IMR-90 (cell line): ENCODE data around the gene ATG101. TPM values are rescaled to one million over a fixed set of nuclear protein-coding genes. Genes with fewer than 3 reads are reported as not detected.

Experiments
- ATAC-seq: fragments of 200-7000 bp; cut with Tn5 transposase; 2 replicates; pipeline ENCODE4 v1.9.1; 2020; ENCODE audit warnings: low read depth, mild to moderate bottlenecking, moderate library complexity
- BruUV-seq: library from RNA; stranded (reverse); fragments of 400-500 nt; replicated peaks from 2 replicates; lab custom pipeline; 2021; lab: Mats Ljungman, UMichigan
- CTCF ChIA-PET: fragments of 300-600 bp; formaldehyde crosslinking; extraction: SDS; loops from one replicate; lab custom pipeline; 2021; ENCODE audit warnings: antibody characterized with exemption; lab: Yijun Ruan, JAX
- POLR2A ChIA-PET: fragments of 300-600 bp; sonication (Branson Sonifier 250); formaldehyde crosslinking; loops from one replicate; lab custom pipeline; 2022; ENCODE audit warnings: antibody characterized with exemption; ENCODE audit not compliant: unreplicated experiment; lab: Charles Lee
- DNase-seq: peaks from one replicate; pipeline ENCODE4 v3.0.0; 2013
- H2AFZ ChIP-seq: replicated peaks from 2 replicates; pipeline ENCODE3; 2013; ENCODE audit warnings: low read length, mild to moderate bottlenecking; ENCODE audit not compliant: poor library complexity
- H2AK5ac ChIP-seq: 2 replicates; pipeline ENCODE4 v1.6.1; 2013; ENCODE audit warnings: low read depth, low read length, inconsistent platforms
- H2AK9ac ChIP-seq: replicated peaks from 2 replicates; pipeline ENCODE3; 2013; ENCODE audit warnings: mild to moderate bottlenecking, low read depth, low read length, moderate library complexity; ENCODE audit not compliant: poor library complexity
- H2BK120ac ChIP-seq: 2 replicates; pipeline ENCODE4 v1.6.1; 2013; ENCODE audit warnings: low read depth, low read length, inconsistent platforms
- H2BK15ac ChIP-seq: 3 replicates; pipeline ENCODE4 v1.6.1; 2013; ENCODE audit warnings: low read depth, low read length, inconsistent platforms
- H2BK20ac ChIP-seq: 2 replicates; pipeline ENCODE4 v1.6.1; 2013; ENCODE audit warnings: low read depth, mild to moderate bottlenecking, inconsistent platforms, low read length, moderate library complexity
- H2BK5ac ChIP-seq: 2 replicates; pipeline ENCODE4 v1.6.1; 2013; ENCODE audit warnings: mild to moderate bottlenecking, low read depth, low read length, inconsistent platforms; ENCODE audit not compliant: poor library complexity, severe bottlenecking
- H3K14ac ChIP-seq: replicated peaks from 2 replicates; pipeline ENCODE4 v1.6.1; 2013; ENCODE audit warnings: low read depth, low read length, inconsistent platforms
- H3K18ac ChIP-seq: 2 replicates; pipeline ENCODE4 v1.6.1; 2013; ENCODE audit warnings: low read depth, low read length, control low read depth
- H3K23ac ChIP-seq: 2 replicates; pipeline ENCODE4 v1.6.1; 2013; ENCODE audit warnings: low read depth, low read length, inconsistent platforms
- H3K27ac ChIP-seq: 2 replicates; pipeline ENCODE4 v1.5.1; 2013; ENCODE audit warnings: mild to moderate bottlenecking, control low read depth, low read length; ENCODE audit not compliant: insufficient read depth
- H3K27me3 ChIP-seq: 2 replicates; pipeline ENCODE4 v1.6.1; 2013; ENCODE audit warnings: low read length; ENCODE audit not compliant: control insufficient read depth, insufficient read depth
- H3K36me3 ChIP-seq: 2 replicates; pipeline ENCODE4 v1.6.1; 2013; ENCODE audit warnings: low read length, mixed read lengths; ENCODE audit not compliant: control insufficient read depth, insufficient read depth
- H3K4ac ChIP-seq: 2 replicates; pipeline ENCODE4 v1.6.1; 2013; ENCODE audit warnings: low read depth, low read length, inconsistent platforms
- H3K4me1 ChIP-seq: 2 replicates; pipeline ENCODE4 v1.6.1; 2013; ENCODE audit warnings: low read length, mixed read lengths; ENCODE audit not compliant: control insufficient read depth, insufficient read depth
- H3K4me2 ChIP-seq: 2 replicates; pipeline ENCODE4 v1.6.1; 2013; ENCODE audit warnings: low read depth, mild to moderate bottlenecking, control low read depth, low read length, moderate library complexity
- H3K4me3 ChIP-seq: 2 replicates; pipeline ENCODE4 v1.5.1; 2013; ENCODE audit warnings: low read depth, mild to moderate bottlenecking, control low read depth, low read length, moderate library complexity; ENCODE audit not compliant: insufficient read depth
- H3K56ac ChIP-seq: 2 replicates; pipeline ENCODE4 v1.6.1; 2013; ENCODE audit warnings: low read length, inconsistent platforms; ENCODE audit not compliant: insufficient read depth; ENCODE audit errors: extremely low read depth
- H3K79me1 ChIP-seq, 2 experiments: 2 replicates each; pipeline ENCODE4 v1.6.1; 2013; ENCODE audit warnings: low read length in 2 of 2, inconsistent platforms in 1 of 2, low read depth in 1 of 2
- H3K9ac ChIP-seq: 2 replicates; pipeline ENCODE4 v1.6.1; 2013; ENCODE audit warnings: low read depth, low read length, control low read depth
- H3K9me1 ChIP-seq: 2 replicates; pipeline ENCODE4 v1.6.1; 2013; ENCODE audit warnings: low read length, inconsistent platforms; ENCODE audit not compliant: insufficient read depth
- H3K9me3 ChIP-seq: 2 replicates; pipeline ENCODE4 v1.6.1; 2013; ENCODE audit warnings: low read length; ENCODE audit not compliant: control insufficient read depth, insufficient read depth
- H4K20me1 ChIP-seq: 2 replicates; pipeline ENCODE4 v1.6.1; 2013; ENCODE audit warnings: low read length, inconsistent platforms; ENCODE audit not compliant: insufficient read depth
- H4K5ac ChIP-seq: 2 replicates; pipeline ENCODE4 v1.6.1; 2013; ENCODE audit warnings: mild to moderate bottlenecking, low read depth, low read length, control low read depth
- H4K8ac ChIP-seq, 2 experiments: 2 replicates each; pipeline ENCODE4 v1.6.1; 2013; ENCODE audit warnings: low read depth in 2 of 2, low read length in 2 of 2, control low read depth in 1 of 2, inconsistent platforms in 1 of 2
- H4K91ac ChIP-seq: 2 replicates; pipeline ENCODE4 v1.6.1; 2013; ENCODE audit warnings: low read depth, low read length, inconsistent platforms; ENCODE audit not compliant: insufficient read depth
- BHLHE40 ChIP-seq: fragments of 150-350 bp; IDR thresholded peaks from 2 replicates; pipeline ENCODE4 v1.6.1; 2016; ENCODE audit warnings: mild to moderate bottlenecking, low read depth, low read length
- CEBPB ChIP-seq: IDR thresholded peaks from 2 replicates; pipeline ENCODE4 v1.6.1; 2012; ENCODE audit warnings: low read depth, low read length, improper control_type of control experiment
- FOS ChIP-seq: fragments of 150-350 bp; IDR thresholded peaks from 2 replicates; pipeline ENCODE4 v1.6.1; 2016; ENCODE audit warnings: low read depth, low read length
- MAFK ChIP-seq: IDR thresholded peaks from 2 replicates; pipeline ENCODE4 v1.6.1; 2012; ENCODE audit warnings: low read depth, low read length, improper control_type of control experiment
- MXI1 ChIP-seq: IDR thresholded peaks from 2 replicates; pipeline ENCODE4 v1.6.1; 2012; ENCODE audit warnings: low read depth, mild to moderate bottlenecking, low read length, moderate library complexity, borderline replicate concordance
- NFE2L2 ChIP-seq: fragments of 150-350 bp; IDR thresholded peaks from 2 replicates; pipeline ENCODE4 v1.6.1; 2016; ENCODE audit warnings: low read depth, mild to moderate bottlenecking, low read length
- POLR2A ChIP-seq: IDR thresholded peaks from 2 replicates; pipeline ENCODE4 v1.6.1; 2012; ENCODE audit warnings: mild to moderate bottlenecking, low read depth, low read length
- RAD21 ChIP-seq: IDR thresholded peaks from 2 replicates; pipeline ENCODE4 v1.6.1; 2012; ENCODE audit warnings: low read length, improper control_type of control experiment
- RCOR1 ChIP-seq: IDR thresholded peaks from 2 replicates; pipeline ENCODE4 v1.6.1; 2012; ENCODE audit warnings: mild to moderate bottlenecking, low read length, improper control_type of control experiment; ENCODE audit not compliant: insufficient replicate concordance
- RFX5 ChIP-seq: IDR thresholded peaks from 2 replicates; pipeline ENCODE4 v1.8.0; 2012; ENCODE audit warnings: low read depth, mild to moderate bottlenecking, low read length, moderate library complexity
- SMC3 ChIP-seq: fragments of 150-350 bp; IDR thresholded peaks from 2 replicates; pipeline ENCODE4 v1.6.1; 2016; ENCODE audit warnings: low read depth, mild to moderate bottlenecking, antibody characterized with exemption, low read length, moderate library complexity
- WGBS, 2 experiments: methylation state at CpG; one replicate each; pipeline versions ENCODE4 v1.1.5 to v1.1.7; 2013; ENCODE audit warnings: missing lambda C conversion rate in 2 of 2; ENCODE audit not compliant: insufficient read length in 1 of 2; ENCODE audit errors: extremely low coverage in 2 of 2; 5-methylcytosine and 5-hydroxymethylcytosine counted together
- dilution Hi-C: fragments of 300-500 bp; cut with HindIII; formaldehyde crosslinking; loops from one replicate; pipeline ENCODE4 v1.14.3; 2018; ENCODE audit warnings: low sequenced_read_pairs; ENCODE audit not compliant: unreplicated experiment
- in situ Hi-C: fragments of 300-500 bp; cut with MboI; formaldehyde crosslinking; loops from 3 replicates; pipeline ENCODE4 v1.14.3; 2019; ENCODE audit warnings: low sequenced_read_pairs, inconsistent platforms, mixed read lengths
- intact Hi-C: fragments of 100-400 bp; cut with micrococcal nuclease; formaldehyde crosslinking; loops from 2 replicates; pipeline ENCODE4 v1.10.0; 2022
- polyA plus RNA-seq, 3 experiments: library from polyadenylated mRNA; depleted of rRNA; stranded (reverse); fragments of >200 nt; gene quantifications; 2 replicates each; pipeline ENCODE4 v1.2.3, GENCODE V29; 2012; ENCODE audit warnings: low replicate concordance in 1 of 3
- total RNA-seq: library from RNA; depleted of rRNA; stranded (reverse); fragments of >200 nt; gene quantifications from 2 replicates; pipeline ENCODE4 v1.2.3, GENCODE V29; 2012
- TF ChIP-seq, protein P1 (sequence below): fragments of 150-350 bp; IDR thresholded peaks from 2 replicates; pipeline ENCODE4 v1.6.1; 2017; ENCODE audit warnings: mild to moderate bottlenecking, antibody characterized with exemption, low read length, low read depth

The ATG101 gene
- total and polyA plus RNA-seq, 2 of the 4 experiments (the other 2 are of a cell fraction): 93.9 to 167 TPM

DNA sequence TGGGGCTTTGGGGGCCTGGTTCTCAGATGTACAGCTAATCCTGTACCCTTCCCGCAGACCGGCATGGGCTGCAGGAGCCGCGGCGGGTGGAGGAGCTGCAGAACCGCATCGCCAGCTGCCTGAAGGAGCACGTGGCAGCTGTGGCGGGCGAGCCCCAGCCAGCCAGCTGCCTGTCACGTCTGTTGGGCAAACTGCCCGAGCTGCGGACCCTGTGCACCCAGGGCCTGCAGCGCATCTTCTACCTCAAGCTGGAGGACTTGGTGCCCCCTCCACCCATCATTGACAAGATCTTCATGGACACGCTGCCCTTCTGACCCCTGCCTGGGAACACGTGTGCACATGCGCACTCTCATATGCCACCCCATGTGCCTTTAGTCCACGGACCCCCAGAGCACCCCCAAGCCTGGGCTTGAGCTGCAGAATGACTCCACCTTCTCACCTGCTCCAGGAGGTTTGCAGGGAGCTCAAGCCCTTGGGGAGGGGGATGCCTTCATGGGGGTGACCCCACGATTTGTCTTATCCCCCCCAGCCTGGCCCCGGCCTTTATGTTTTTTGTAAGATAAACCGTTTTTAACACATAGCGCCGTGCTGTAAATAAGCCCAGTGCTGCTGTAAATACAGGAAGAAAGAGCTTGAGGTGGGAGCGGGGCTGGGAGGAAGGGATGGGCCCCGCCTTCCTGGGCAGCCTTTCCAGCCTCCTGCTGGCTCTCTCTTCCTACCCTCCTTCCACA is 11.0 kb upstream of the ATG101 start (continued):
- no peak for TF ChIP-seq MAFK

DNA sequence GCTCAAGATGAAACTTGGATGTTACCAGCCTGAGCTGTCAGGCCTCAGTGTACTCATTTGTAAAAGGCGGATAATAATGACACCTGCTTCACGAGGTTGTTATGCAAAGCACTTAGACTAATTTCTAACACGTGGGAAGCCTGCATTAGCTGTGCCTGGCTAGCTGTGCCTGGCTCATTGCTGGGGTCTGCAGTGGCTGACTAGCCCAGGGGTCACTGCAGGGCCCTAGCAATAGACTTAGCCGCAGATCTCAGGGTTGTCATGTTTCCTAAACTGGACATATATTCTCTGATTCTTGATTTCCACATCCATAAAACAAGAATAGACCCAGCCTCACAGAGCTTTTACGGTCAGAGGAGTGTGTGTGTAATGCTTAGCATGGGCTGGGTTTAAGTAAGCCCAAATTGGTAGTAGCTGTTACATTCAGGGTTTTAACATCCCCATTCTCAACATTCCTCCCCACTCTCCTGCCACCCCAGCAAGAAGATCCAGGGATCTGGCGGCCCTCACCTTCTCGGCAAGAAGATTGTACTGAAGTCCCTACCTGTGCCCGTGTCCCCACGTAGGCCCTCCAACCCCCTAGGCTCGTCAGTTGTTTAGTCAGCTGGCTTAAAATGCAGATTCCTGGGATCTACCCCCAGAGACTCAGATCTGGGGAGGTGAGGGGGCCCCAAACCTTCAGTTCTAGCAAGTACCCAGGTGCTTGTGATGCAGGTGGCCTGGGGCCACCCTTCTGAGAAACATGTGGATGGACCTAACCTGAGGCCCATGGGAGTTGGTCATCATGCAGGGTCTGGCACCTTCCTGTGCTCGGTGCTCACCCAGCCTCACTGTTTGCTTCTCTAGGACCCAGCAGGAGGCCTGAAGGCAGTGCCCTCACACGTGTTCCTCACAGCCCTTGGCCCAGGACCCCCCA is 9.9 kb upstream of the ATG101 start:
- no peak overlapping the region for H4K91ac ChIP-seq
- dilution Hi-C loops: no loop called here

More for the DNA sequence above, 9.9 kb upstream of the ATG101 start:
- Histone ChIP-seq H2BK15ac (no peak overlapping the region), H4K8ac (no peak overlapping the region), H2BK5ac (no peak overlapping the region), H2AFZ (peak overlapping the region; percentile 33), H3K27ac (no peak overlapping the region), H3K4me2 (no peak overlapping the region), H3K36me3 (peaks cover 40% of the 10 kb centered on the region), H3K9ac (no peak overlapping the region), H2AK5ac (peak overlapping the region; percentile 14; the same call in 1 of the 2 replicates), H3K9me1 (peaks cover 7% of the 10 kb centered on the region), H3K4ac (no peak overlapping the region), H3K27me3 (no peaks in the 10 kb centered on the region), H3K18ac (no peak overlapping the region), H4K20me1 (peaks cover 10% of the 10 kb centered on the region), H3K23ac (no peak overlapping the region), H3K4me3 (no peak overlapping the region), H3K14ac (no peak overlapping the region), H3K79me1 (peaks cover 0 to 13% of the 10 kb centered on the region in 2 experiments; a peak in 1 of 4 replicates), H2BK120ac (no peak overlapping the region), H2BK20ac (no peak overlapping the region), H3K56ac (no peak overlapping the region), H3K9me3 (no peaks in the 10 kb centered on the region), H3K4me1 (peaks cover 24% of the 10 kb centered on the region), H4K5ac (no peak overlapping the region), H2AK9ac (no peak overlapping the region)
- in situ Hi-C loops: no loop called here
- intact Hi-C loops: no loop called here
- ChIA-PET CTCF (interaction anchor here (1.2 to 2.2 kb wide), 2 partner anchors 8 to 34 kb away, joined by 4 to 10 read pairs; no protein-coding TSS in a partner anchor), POLR2A (no interaction called here)
- BruUV-seq: no TSS peak
- WGBS, 2 experiments: 77% methylated on average over 5 of the region's 12 CpGs; no CpG with 5 or more reads in 1 of the 2 experiments
- no peak for ATAC-seq
- no peak for TF ChIP-seq RCOR1
- TF ChIP-seq FOS: 0 out of 2 replicates have a peak, but pooled peaks have one; percentile 35
- no peak for TF ChIP-seq MAFK
- TF ChIP-seq BHLHE40: peak; percentile 42; the same call in 1 of the 2 replicates
- TF ChIP-seq, protein P1, sequence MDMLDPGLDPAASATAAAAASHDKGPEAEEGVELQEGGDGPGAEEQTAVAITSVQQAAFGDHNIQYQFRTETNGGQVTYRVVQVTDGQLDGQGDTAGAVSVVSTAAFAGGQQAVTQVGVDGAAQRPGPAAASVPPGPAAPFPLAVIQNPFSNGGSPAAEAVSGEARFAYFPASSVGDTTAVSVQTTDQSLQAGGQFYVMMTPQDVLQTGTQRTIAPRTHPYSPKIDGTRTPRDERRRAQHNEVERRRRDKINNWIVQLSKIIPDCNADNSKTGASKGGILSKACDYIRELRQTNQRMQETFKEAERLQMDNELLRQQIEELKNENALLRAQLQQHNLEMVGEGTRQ: peak; percentile 50
- no peak for TF ChIP-seq RFX5
- TF ChIP-seq POLR2A: peak; percentile 96
- TF ChIP-seq NFE2L2: peak; percentile 40; the same call in 1 of the 2 replicates
- no peak for TF ChIP-seq MXI1
- peak; percentile 8; the same call in 1 of the 2 replicates for TF ChIP-seq SMC3
- TF ChIP-seq CEBPB: 0 out of 2 replicates have a peak, but pooled peaks have one; percentile 0
- no peak for TF ChIP-seq RAD21
- peak; percentile 87 for DNase-seq
